ENCODE measurements around the gene TMEM238L.

Gene TMEM238L

DNA sequence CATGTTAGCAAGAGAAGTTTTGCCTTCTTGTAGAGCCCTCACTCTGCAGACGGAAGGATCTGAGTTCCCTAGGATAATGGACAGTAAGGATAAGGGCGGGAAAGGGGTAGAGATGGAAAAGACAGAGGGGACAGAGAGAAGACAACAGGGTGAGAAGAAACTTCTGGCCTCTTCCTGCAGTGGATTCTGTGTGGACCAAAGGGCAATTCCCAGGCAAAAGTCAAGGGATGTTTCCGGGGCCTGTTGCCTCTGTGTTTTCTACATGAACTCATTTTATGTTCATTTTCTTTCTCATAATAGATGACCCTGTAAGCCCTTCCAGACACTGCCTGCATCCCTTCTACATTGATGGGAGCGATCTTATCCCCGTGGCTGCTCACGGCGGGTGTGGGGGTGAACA is 647 bp upstream of the TMEM238L start:
- no peak for DNase-seq (ENCODE audit: low read depth)

GRCh38 chr17:10803350-10803749 is 549 bp downstream of the TMEM238L start:
- no peak for DNase-seq (ENCODE audit: low read depth)

GRCh38 chr17:10802496-10803284 is 1.2 kb downstream of the TMEM238L start:
- DNase-seq (ENCODE audit: low read depth), result no peak

GRCh38 chr17:10799407-10799806 is 4.5 kb downstream of the TMEM238L start:
- DNase-seq (ENCODE audit: low read depth), result no peak

GRCh38 chr17:10798910-10799309 is 5.0 kb downstream of the TMEM238L start:
- DNase-seq (ENCODE audit: low read depth), result no peak

DNA sequence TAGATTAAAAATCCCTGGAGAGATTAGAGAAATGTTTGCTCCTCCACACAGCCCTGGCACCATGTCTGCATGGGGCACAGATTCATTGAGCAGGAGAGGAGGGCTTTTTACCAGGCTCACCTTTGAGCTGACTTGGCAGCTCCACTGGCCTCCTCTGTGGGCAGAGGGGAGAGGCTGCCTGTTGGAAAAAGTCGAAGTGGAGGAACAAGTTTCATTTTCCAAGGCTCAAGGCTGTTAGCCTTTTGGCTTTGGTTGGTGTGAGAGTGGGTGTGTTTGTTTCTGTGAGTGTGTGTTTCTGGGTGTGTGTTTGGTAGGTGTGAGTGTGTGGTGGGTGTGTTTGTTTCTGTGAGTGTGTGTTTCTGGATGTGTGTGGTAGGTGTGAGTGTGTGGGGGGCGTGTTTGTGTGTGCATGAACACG is 5.6 kb downstream of the TMEM238L start:
- DNase-seq (ENCODE audit: low read depth), result no peak

DNA sequence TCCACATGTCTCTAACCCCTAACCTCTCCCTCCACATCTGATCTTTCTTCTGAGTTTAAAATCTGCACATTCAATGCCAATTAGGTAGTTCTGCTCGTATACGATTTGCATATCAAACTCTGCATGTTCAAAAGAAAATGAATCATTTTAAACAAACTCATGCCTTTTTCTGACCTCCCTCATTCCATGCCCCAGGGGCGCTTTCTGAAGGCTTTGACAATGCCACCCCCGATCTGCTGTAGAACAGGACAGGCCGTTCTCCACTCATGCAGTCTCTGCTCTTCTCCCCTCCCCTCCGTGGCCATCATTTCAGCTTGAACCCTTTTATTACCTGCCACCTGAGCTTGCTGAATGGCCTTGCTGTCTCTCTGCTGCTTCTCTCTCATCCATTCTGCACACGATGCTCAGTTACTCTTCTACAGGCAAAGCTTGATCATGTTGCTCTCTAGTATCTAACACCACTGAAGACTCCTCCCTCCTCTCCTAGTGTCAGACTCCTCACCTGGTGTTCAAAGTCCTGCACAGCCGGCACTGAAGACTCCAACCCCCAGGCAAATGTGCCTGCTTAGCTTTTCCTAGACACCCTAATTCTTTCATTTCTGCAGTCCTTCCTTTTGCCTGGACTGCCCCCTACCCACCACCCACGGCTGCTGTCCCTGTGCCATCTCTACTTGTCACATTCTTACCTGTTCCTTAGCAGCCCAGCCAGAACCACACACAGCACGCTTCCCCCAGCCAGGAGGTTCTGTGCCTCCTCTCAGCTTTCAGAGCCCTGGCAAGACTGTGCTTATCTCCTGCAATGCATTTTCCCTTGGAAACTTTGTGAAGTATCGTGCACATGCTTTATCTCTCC is 6.2 kb downstream of the TMEM238L start:
- no peak for DNase-seq (ENCODE audit: low read depth)

DNA sequence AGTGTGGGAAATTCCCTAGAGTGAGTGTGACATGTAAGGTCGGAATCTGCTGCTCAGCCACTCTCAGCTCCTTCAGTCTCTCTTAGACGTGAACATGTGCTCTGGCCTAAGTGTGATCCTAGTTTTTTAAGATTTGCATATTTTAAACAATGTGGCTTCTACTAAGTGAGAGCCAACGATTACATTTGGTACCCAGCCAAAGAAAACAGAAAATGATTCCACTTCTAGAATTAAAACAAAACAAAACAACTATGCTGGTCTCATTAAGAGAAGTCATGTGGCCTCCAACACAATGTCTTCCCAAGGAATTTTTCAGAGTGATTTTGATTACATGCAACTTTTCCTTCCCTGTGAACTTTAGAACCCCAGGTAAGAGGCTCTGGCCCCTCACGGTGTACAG is 10.1 kb downstream of the TMEM238L start:
- DNase-seq (ENCODE audit: low read depth), result no peak

GRCh38 chr17:10793256-10793655 is 10.6 kb downstream of the TMEM238L start:
- DNase-seq (ENCODE audit: low read depth), result no peak

DNA sequence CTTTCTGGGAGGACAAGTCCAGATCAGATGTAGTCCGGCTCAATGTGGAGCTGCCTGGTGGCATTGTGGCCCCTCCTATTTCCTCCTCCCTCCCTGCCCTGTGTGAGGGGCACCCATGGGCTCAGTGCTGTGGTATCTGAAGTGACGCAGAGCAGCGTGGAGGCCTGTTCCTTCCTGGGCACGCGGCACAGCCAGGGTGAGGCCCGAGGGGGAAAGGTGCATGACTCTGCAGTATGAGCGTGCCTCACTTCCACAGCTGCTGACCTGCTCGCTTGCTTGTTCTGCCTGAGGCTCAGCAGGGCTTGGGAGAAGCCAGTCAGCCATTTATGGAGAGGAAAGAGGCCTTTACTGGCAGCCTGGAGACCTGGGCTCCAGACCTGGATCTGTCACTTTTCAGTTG is 11.7 kb downstream of the TMEM238L start:
- DNase-seq (ENCODE audit: low read depth), result no peak

DNA sequence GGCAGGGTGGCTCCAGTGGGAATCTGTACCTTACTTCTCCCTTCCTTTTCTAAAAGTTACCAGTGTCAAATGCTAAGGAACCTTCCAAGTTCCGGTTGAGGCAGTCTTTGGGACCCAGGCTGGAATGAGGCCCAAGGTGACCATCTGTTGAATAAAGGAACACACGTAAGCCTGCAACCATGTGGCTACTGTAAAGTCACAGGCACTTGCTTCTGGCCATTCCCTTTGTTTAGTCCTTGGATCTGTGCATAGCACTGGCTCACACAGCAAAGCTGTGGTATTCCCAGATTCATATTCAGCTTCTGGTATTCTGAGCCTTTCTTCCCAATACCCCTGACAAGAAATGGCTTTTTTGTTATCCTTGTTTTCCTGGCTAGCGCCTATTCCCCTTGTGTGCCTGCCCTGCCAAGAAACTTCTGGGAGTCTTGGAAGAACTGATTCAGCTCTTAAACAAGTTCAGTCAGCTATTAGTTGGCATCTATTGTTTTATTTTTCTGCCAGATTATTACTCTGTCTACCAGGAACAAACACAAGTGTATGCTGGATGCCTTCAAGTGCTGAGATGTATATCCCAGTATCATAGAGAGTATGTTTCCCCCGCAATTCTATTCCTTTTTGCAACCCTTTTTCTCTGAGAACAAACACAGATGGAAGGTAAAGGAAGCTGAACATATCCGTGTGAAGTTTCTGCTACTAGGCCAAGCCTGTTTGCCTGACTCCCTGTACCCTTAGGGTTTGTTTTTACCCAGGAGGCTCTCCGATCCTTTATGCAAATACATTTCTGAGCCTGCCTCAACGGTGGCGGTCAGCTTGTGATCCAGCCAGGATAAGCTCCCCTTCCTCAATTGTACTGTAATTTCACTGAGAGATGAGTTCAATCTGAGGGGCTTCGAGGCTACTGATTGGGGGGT is 13.2 kb downstream of the TMEM238L start:
- DNase-seq (ENCODE audit: low read depth), result no peak

GRCh38 chr17:10789694-10790271 is 14.1 kb downstream of the TMEM238L start:
- DNase-seq (ENCODE audit: low read depth), result no peak

DNA sequence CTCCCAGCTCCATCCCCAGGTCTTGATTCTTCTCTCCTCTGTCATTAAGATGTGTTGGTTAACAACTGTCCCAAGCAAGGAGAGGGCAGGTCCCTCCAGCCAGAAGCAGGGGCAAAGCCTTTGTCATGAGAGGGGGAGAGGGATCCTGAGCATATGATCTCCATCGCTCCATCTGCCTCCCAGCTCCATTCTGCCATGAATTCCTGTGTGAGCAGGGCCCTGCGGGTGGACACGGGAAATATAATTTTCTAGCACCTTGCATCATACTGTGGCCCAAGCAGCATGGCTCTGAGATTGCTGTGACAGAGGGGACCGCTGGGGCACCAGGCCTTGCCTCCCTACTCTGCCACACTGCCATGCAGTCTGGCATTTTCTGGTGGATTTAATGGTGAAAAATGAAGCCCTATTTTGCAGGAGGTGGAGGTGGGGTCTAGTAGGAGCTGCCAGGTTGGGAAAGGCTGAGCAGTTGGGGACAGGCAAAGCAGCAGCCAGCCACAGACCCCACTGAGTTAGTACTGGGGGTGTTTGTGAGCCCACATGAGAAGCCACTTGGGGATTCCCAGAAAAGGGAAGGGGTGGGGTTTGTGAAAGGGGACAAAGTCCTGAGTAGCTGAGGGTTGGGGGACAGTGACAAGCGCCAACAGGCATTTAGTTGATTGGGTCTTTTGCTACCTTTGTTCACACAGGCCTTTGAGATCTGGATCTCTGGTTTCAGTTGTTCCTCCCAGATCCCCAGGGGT is 16.4 kb downstream of the TMEM238L start:
- DNase-seq (ENCODE audit: low read depth), result no peak

- DNase-seq (ENCODE audit: low read depth), result no peak
Observed at GRCh38 chr17:10785295-10785694, 18.6 kb downstream of the TMEM238L start.

DNA sequence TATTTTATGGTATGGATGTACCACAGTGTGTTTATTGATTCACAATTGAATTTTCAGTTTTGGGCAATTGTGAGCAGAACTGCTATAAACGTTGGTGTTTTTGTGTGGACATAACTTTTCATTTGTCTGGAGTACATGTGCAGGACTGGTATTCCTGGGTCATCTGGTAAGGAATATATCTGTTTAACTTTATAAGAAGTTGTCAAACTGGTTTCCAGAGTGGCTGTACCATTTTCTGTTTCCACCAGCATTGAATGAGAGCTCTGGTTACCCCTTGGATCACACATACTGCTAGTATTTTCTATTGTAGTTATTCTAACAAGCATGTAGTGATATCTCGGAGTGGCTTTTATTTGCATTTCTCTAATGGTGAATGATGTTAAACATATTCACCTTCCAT is 24.3 kb downstream of the TMEM238L start:
- DNase-seq (ENCODE audit: low read depth), result no peak

DNA sequence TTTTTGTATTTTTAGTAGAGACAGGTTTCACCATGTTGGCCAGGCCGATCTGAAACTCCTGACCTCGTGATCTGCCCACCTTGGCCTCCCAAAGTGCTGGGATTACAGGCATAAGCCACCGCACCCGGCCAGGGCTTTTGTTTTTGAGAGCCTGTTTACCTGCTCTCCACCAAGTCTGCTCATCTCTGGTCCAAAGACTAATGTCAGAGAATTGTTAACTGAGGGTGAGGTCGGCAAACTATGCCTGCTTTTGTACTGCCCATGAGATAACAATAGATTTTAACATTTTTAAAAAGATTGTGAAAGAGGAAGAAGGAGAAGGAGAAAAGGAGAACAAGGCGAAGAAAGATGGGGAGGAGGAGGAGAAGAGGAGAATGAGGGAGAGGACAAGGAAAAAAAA is 26.0 kb downstream of the TMEM238L start:
- DNase-seq (ENCODE audit: low read depth), result no peak

- no peak for DNase-seq (ENCODE audit: low read depth)
Observed at GRCh38 chr17:10777131-10777807, 26.6 kb downstream of the TMEM238L start.

DNA sequence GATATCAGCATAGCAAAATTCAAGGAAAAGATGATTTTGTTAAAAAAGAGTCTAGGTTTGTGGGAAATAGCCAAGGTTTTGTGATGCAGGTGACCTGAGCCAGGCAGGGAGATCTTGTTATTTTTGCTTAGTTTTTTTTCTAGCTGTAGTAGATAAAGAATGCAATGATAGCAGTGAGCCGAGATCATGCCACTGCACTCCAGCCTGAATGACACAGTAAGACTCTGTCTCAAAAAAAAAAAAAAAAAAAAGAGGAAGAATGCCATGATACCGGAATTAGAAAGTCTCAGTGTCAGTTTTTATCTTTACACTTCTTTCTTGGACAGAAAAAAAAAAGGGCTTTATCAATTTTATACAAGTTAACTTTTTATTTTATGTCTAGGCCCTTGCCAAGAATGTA is 27.5 kb downstream of the TMEM238L start:
- no peak for DNase-seq (ENCODE audit: low read depth)

DNA sequence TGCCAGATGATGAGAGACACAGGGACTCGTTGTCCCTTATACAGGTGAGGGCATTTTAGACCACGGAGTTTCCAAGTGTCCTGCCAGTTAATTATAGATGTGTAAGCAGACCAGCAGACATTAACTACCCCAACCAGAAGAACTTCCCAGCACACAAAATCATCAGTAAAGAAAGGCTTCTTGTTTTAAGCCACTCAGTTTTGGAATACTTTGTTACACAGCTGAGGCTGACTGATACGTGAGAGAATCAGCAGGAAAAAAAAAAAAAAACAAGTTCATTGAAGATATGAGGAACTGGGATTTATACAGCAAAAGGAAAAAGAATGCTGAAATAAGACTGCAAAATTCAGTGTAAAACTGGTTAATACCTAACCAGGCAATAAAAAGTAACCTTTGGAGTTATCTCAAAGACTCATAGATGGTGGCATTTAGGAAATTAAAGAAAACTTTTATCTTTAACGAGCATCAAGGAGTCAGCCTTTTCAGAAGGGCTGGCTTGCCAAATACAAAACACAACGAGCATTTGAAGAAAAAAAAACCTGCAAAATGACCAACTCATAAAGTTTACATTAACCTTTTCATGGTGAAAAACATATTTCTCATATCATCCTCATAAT is 28.1 kb downstream of the TMEM238L start:
- DNase-seq (ENCODE audit: low read depth), result no peak

DNA sequence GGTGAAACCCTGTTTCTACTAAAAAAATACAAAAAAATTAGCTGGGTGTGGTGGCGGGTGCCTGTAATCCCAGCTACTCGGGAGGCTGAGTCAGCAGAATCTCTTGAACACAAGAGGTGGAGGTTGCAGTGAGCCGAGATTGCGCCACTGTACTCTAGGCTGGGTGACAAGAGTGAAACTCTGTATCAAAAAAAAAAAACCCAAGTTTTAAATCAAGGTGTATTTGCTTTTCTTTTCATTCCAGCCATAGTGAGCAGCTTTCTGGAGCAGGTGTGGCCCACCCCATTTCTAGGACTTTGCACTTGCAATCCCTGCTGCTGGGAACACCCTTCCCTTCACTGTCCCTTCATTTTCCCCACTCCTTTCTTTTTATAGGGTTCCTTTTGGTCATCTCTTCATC is 28.8 kb downstream of the TMEM238L start:
- no peak for DNase-seq (ENCODE audit: low read depth)

Measured in stimulated activated CD8-positive, alpha-beta memory T cell treated with anti-CD3 and anti-CD28 coated beads, Interleukin-7, amount 100 ng/mL, for 24 hours (primary cell).